ENCODE data around the gene PTPRK. TPM values are rescaled to one million over a fixed set of nuclear protein-coding genes. Genes with fewer than 3 reads are reported as not detected.

PTPRK gene
- total RNA-seq, 1 experiment from 2014 or later: 53.8 TPM

GRCh38 chr6:128065072-128065471 lies 455.3 kb downstream of the PTPRK start:
- Histone ChIP-seq H3K4me1 (ENCODE audit: insufficient read depth, low read length) (no peaks in the 10 kb centered on the region), H4K20me1 (ENCODE audit: low read length) (no peaks in the 10 kb centered on the region), H3K36me3 (ENCODE audit: low read depth, low read length) (no peaks in the 10 kb centered on the region), H3K27me3 (ENCODE audit: low read length) (no peaks in the 10 kb centered on the region), H3K9me3 (ENCODE audit: low read length) (no peaks in the 10 kb centered on the region), H2AFZ (ENCODE audit: low read length) (no peak overlapping the region), H3K4me2 (ENCODE audit: low read length) (no peak overlapping the region), H3K79me2 (ENCODE audit: low read length) (no peaks in the 10 kb centered on the region), H3K9me2 (replicated peaks; ENCODE audit: low read length) (no peaks in the 10 kb centered on the region), H3K27ac (ENCODE audit: low read length) (no peak overlapping the region), H3K9ac (ENCODE audit: low read length) (no peak overlapping the region), H3K4me3 (ENCODE audit: low read length) (no peak overlapping the region), H3F3A (ENCODE audit: low read length, unreplicated experiment) (no peaks in the 10 kb centered on the region)
- intact Hi-C loops (cut with micrococcal nuclease): no loop called here
- BruUV-seq (replicated peaks): no TSS peak
- no peak for ATAC-seq
- TF ChIP-seq EZH2phosphoT487 (IDR thresholded peaks at IDR 0.05; ENCODE audit: borderline replicate concordance, low read length) (no peak), CTCF (conservative IDR thresholded peaks at IDR 0.05; ENCODE audit: low read depth, low read length) (no peak), EZH2 (IDR thresholded peaks at IDR 0.05; ENCODE audit: low read length, unreplicated experiment) (no peak)
- ChIA-PET CTCF (no interaction called here), POLR2A (ENCODE audit: unreplicated experiment) (no interaction called here)
- no peak for DNase-seq

- Histone ChIP-seq H3K4me3 (ENCODE audit: low read length) (no peak overlapping the region), H3K79me2 (ENCODE audit: low read length) (no peaks in the 10 kb centered on the region), H2AFZ (ENCODE audit: low read length) (no peak overlapping the region), H3K36me3 (ENCODE audit: low read depth, low read length) (no peaks in the 10 kb centered on the region), H3K27ac (ENCODE audit: low read length) (no peak overlapping the region), H3F3A (ENCODE audit: low read length, unreplicated experiment) (no peaks in the 10 kb centered on the region), H3K4me1 (ENCODE audit: insufficient read depth, low read length) (no peaks in the 10 kb centered on the region), H3K27me3 (ENCODE audit: low read length) (no peaks in the 10 kb centered on the region), H3K9me2 (replicated peaks; ENCODE audit: low read length) (no peaks in the 10 kb centered on the region), H3K4me2 (ENCODE audit: low read length) (no peak overlapping the region), H3K9ac (ENCODE audit: low read length) (no peak overlapping the region), H3K9me3 (ENCODE audit: low read length) (no peaks in the 10 kb centered on the region), H4K20me1 (ENCODE audit: low read length) (no peaks in the 10 kb centered on the region)
- intact Hi-C loops (cut with micrococcal nuclease): no loop called here
- BruUV-seq (replicated peaks): no TSS peak
- TF ChIP-seq EZH2phosphoT487 (IDR thresholded peaks at IDR 0.05; ENCODE audit: borderline replicate concordance, low read length) (no peak), EZH2 (IDR thresholded peaks at IDR 0.05; ENCODE audit: low read length, unreplicated experiment) (no peak)
- CTCF ChIA-PET: no interaction called here
- DNase-seq (no peak), ATAC-seq (no peak)
- POLR2A ChIA-PET (ENCODE audit: unreplicated experiment): no interaction called here
Measured at GRCh38 chr6:128064540-128064895, 455.9 kb downstream of the PTPRK start.

GRCh38 chr6:128063850-128064539 lies 456.4 kb downstream of the PTPRK start:
- no peak overlapping the region for H3K4me3 ChIP-seq (ENCODE audit: low read length)
- POLR2A ChIA-PET (ENCODE audit: unreplicated experiment): no interaction called here
- intact Hi-C loops (cut with micrococcal nuclease): no loop called here
- H3K9me2 ChIP-seq (replicated peaks; ENCODE audit: low read length): no peaks in the 10 kb centered on the region
- H3K4me2 ChIP-seq (ENCODE audit: low read length): no peak overlapping the region
- no peaks in the 10 kb centered on the region for H3K27me3 ChIP-seq (ENCODE audit: low read length)
- H3K4me1 ChIP-seq (ENCODE audit: insufficient read depth, low read length): no peaks in the 10 kb centered on the region
- no TSS peak for BruUV-seq (replicated peaks)
- H3K36me3 ChIP-seq (ENCODE audit: low read depth, low read length): peaks cover 3% of the 10 kb centered on the region; the same call in 1 of the 2 replicates
- no peaks in the 10 kb centered on the region for H4K20me1 ChIP-seq (ENCODE audit: low read length)
- H3K79me2 ChIP-seq (ENCODE audit: low read length): no peaks in the 10 kb centered on the region
- no peak overlapping the region for H3K27ac ChIP-seq (ENCODE audit: low read length)
- DNase-seq: no peak
- H2AFZ ChIP-seq (ENCODE audit: low read length): no peak overlapping the region
- TF ChIP-seq EZH2phosphoT487 (IDR thresholded peaks at IDR 0.05; ENCODE audit: borderline replicate concordance, low read length) (no peak), CTCF (conservative IDR thresholded peaks at IDR 0.05; ENCODE audit: low read depth, low read length) (no peak), EZH2 (IDR thresholded peaks at IDR 0.05; ENCODE audit: low read length, unreplicated experiment) (no peak)
- no peak for ATAC-seq
- H3F3A ChIP-seq (ENCODE audit: low read length, unreplicated experiment): no peaks in the 10 kb centered on the region
- no peak overlapping the region for H3K9ac ChIP-seq (ENCODE audit: low read length)
- CTCF ChIA-PET: no interaction called here
- H3K9me3 ChIP-seq (ENCODE audit: low read length): no peaks in the 10 kb centered on the region

Data from PC-3 (cell line).